SK-N-SH (cell line): ENCODE data around the gene SLC34A3. TPM values are rescaled to one million over a fixed set of nuclear protein-coding genes. Genes with fewer than 3 reads are reported as not detected.

Source experiments
- CTCF ChIA-PET: fragments of 300-600, 350-600 bp; formaldehyde crosslinking; extraction: SDS; loops from one replicate; lab custom pipeline; 2021; lab: Yijun Ruan, JAX
- POLR2A ChIA-PET: fragments of 350-600 bp; sonication (Branson Sonifier 250); formaldehyde crosslinking; extraction: SDS; loops from one replicate; lab custom pipeline; 2020; ENCODE audit warnings: antibody characterized with exemption, inconsistent platforms; lab: Yijun Ruan, JAX
- DNase-seq: peaks from one replicate; pipeline ENCODE4 v3.0.0; 2012
- H2AFZ ChIP-seq: fragments of 200-600 bp; sonication (generic); 2 replicates; pipeline ENCODE4 v1.8.1; 2016; ENCODE audit warnings: antibody characterized with exemption, mild to moderate bottlenecking, low read depth
- H3F3A ChIP-seq: fragments of 200-600 bp; sonication (generic); replicated peaks from 2 replicates; pipeline ENCODE3; 2016; ENCODE audit warnings: antibody characterized with exemption, mild to moderate bottlenecking; ENCODE audit not compliant: insufficient read depth
- H3K27ac ChIP-seq, 2 experiments: fragments of 200-500 bp in 1 of 2; fragments of 200-600 bp in 1 of 2; sonication (Bioruptor generic) in 1 of 2; sonication (generic), shearing (Covaris generic) in 1 of 2; 2 replicates each; pipeline versions ENCODE4 v1.5.1 to v1.6.1; 2014 to 2016; ENCODE audit warnings: low read depth in 2 of 2, inconsistent platforms in 1 of 2, low read length in 1 of 2, mild to moderate bottlenecking in 1 of 2, mixed read lengths in 1 of 2
- H3K27me3 ChIP-seq: fragments of 200-600 bp; sonication (generic), shearing (Covaris generic); 2 replicates; pipeline ENCODE4 v1.6.1; 2016; ENCODE audit warnings: mixed run types; ENCODE audit not compliant: insufficient read depth
- H3K36me3 ChIP-seq, 2 experiments: fragments of 200-500 bp in 1 of 2; fragments of 200-600 bp in 1 of 2; sonication (Bioruptor generic) in 1 of 2; sonication (generic) in 1 of 2; replicated peaks in 1 of 2; 2 replicates each; pipeline versions ENCODE3 to v1.5.1; 2014 to 2016; ENCODE audit warnings: low read length in 1 of 2, mild to moderate bottlenecking in 1 of 2; ENCODE audit not compliant: insufficient read depth in 2 of 2, control insufficient read depth in 1 of 2
- H3K4me1 ChIP-seq, 2 experiments: fragments of 200-500 bp in 1 of 2; fragments of 200-600 bp in 1 of 2; sonication (Bioruptor generic) in 1 of 2; sonication (generic), shearing (Covaris generic) in 1 of 2; 2 replicates each; pipeline versions ENCODE4 v1.5.1 to v1.6.1; 2014 to 2016; ENCODE audit warnings: low read depth in 1 of 2, low read length in 1 of 2, mixed run types in 1 of 2; ENCODE audit not compliant: insufficient read depth in 2 of 2, control insufficient read depth in 1 of 2
- H3K4me2 ChIP-seq: fragments of 200-600 bp; sonication (generic), shearing (Covaris generic); 2 replicates; pipeline ENCODE4 v1.6.1; 2017; ENCODE audit warnings: mixed run types
- H3K4me3 ChIP-seq, 2 experiments: fragments of 200-500 bp in 1 of 2; fragments of 200-600 bp in 1 of 2; sonication (Bioruptor generic) in 1 of 2; sonication (generic), shearing (Covaris generic) in 1 of 2; 2 replicates each; pipeline versions ENCODE4 v1.5.1 to v1.8.1; 2014 to 2016; ENCODE audit warnings: low read depth in 2 of 2, inconsistent platforms in 1 of 2, low read length in 1 of 2, mild to moderate bottlenecking in 1 of 2, mixed read lengths in 1 of 2, moderate library complexity in 1 of 2
- H3K79me2 ChIP-seq: fragments of 200-600 bp; sonication (generic); 2 replicates; pipeline ENCODE4 v1.8.1; 2017; ENCODE audit warnings: mild to moderate bottlenecking; ENCODE audit not compliant: insufficient read depth
- H3K9ac ChIP-seq: fragments of 200-600 bp; sonication (generic); 2 replicates; pipeline ENCODE4 v1.6.1; 2017; ENCODE audit warnings: mixed run types
- H3K9me2 ChIP-seq: fragments of 200-600 bp; sonication (generic); 2 replicates; pipeline ENCODE4 v1.6.1; 2017; ENCODE audit warnings: mixed run types
- H3K9me3 ChIP-seq: fragments of 200-600 bp; sonication (generic); 2 replicates; pipeline ENCODE4 v1.6.1; 2017; ENCODE audit warnings: mixed run types, mild to moderate bottlenecking, moderate library complexity
- H4K20me1 ChIP-seq: fragments of 200-600 bp; sonication (generic); 2 replicates; pipeline ENCODE4 v1.6.1; 2017; ENCODE audit warnings: mild to moderate bottlenecking, mixed run types; ENCODE audit not compliant: insufficient read depth
- CHD2 ChIP-seq: fragments of 150-350 bp; IDR thresholded peaks from 2 replicates; pipeline ENCODE4 v1.6.1; 2018; ENCODE audit warnings: low read length; ENCODE audit not compliant: partially characterized antibody
- ELF1 ChIP-seq: IDR thresholded peaks from 2 replicates; pipeline ENCODE4 v1.4.0; 2012
- EP300 ChIP-seq, 2 experiments: IDR thresholded peaks; 2 replicates each; pipeline versions ENCODE4 v1.4.0 to v1.6.1; 2012; ENCODE audit warnings: borderline replicate concordance in 1 of 2, low read depth in 1 of 2, low read length in 1 of 2
- FOXM1 ChIP-seq: IDR thresholded peaks from 2 replicates; pipeline ENCODE4 v1.4.0; 2012; ENCODE audit warnings: low read depth, mild to moderate bottlenecking
- GABPA ChIP-seq: IDR thresholded peaks from 2 replicates; pipeline ENCODE4 v1.4.0; 2012; ENCODE audit warnings: low read depth, mild to moderate bottlenecking
- GATA2 ChIP-seq: sonication (generic); formaldehyde crosslinking; IDR thresholded peaks from 2 replicates; pipeline ENCODE4 v1.5.0; 2020; ENCODE audit warnings: mild to moderate bottlenecking, missing genetic modification reagents
- IRF3 ChIP-seq: fragments of 150-350 bp; IDR thresholded peaks from 2 replicates; pipeline ENCODE4 v1.6.1; 2016; ENCODE audit warnings: mild to moderate bottlenecking, low read depth, low read length
- JUND ChIP-seq: IDR thresholded peaks from 2 replicates; pipeline ENCODE4 v1.4.0; 2012
- MAX ChIP-seq: IDR thresholded peaks from 2 replicates; pipeline ENCODE4 v1.4.0; 2012; ENCODE audit warnings: low read depth
- MEF2A ChIP-seq: IDR thresholded peaks from 2 replicates; pipeline ENCODE4 v1.4.0; 2012; ENCODE audit warnings: low read depth, borderline replicate concordance
- NFIC ChIP-seq: IDR thresholded peaks from 2 replicates; pipeline ENCODE4 v1.4.0; 2012; ENCODE audit warnings: borderline replicate concordance
- PBX3 ChIP-seq: IDR thresholded peaks from 2 replicates; pipeline ENCODE4; 2012
- POLR2AphosphoS5 ChIP-seq: IDR thresholded peaks from 2 replicates; pipeline ENCODE4 v1.6.1; 2012; ENCODE audit warnings: low read depth, low read length
- RFX5 ChIP-seq: IDR thresholded peaks from 2 replicates; pipeline ENCODE4 v1.6.1; 2012; ENCODE audit warnings: mild to moderate bottlenecking, improper control_type of control experiment, low read length
- SIN3A ChIP-seq: IDR thresholded peaks from 2 replicates; pipeline ENCODE4 v1.6.1; 2012; ENCODE audit warnings: low read depth, mild to moderate bottlenecking, low read length, moderate library complexity, borderline replicate concordance
- SMC3 ChIP-seq: IDR thresholded peaks from 2 replicates; pipeline ENCODE4 v1.6.1; 2012; ENCODE audit warnings: low read depth, low read length, improper control_type of control experiment
- TCF12 ChIP-seq: IDR thresholded peaks from 2 replicates; pipeline ENCODE4 v1.4.0; 2012
- USF2 ChIP-seq: fragments of 150-350 bp; IDR thresholded peaks from 2 replicates; pipeline ENCODE4 v1.6.1; 2017; ENCODE audit warnings: antibody characterized with exemption, low read length, low read depth, borderline replicate concordance
- YY1 ChIP-seq: IDR thresholded peaks from 2 replicates; pipeline ENCODE4 v1.4.0; 2012; ENCODE audit warnings: low read depth, mild to moderate bottlenecking
- ZBTB33 ChIP-seq: IDR thresholded peaks from 2 replicates; pipeline ENCODE4 v1.4.0; 2012; ENCODE audit warnings: low read depth, borderline replicate concordance
- WGBS: methylation state at CpG from one replicate; pipeline ENCODE4 v1.1.6; 2017; ENCODE audit warnings: low lambda C conversion rate; 5-methylcytosine and 5-hydroxymethylcytosine counted together
- polyA plus RNA-seq, 3 experiments: library from polyadenylated mRNA; depleted of rRNA; stranded (reverse); fragments of >200 nt; gene quantifications; 2 replicates each; pipeline ENCODE4 v1.2.3, GENCODE V29; 2012

SLC34A3 gene
- polyA plus RNA-seq, 1 of the 3 experiments (the other 2 are of a cell fraction) = not detected

- Histone ChIP-seq H3K27ac (no peak overlapping the region), H3K9me2 (no peaks in the 10 kb centered on the region), H3K36me3 (peaks cover 19 to 41% of the 10 kb centered on the region in 2 experiments), H4K20me1 (0 out of 2 replicates have a peak, but pooled peaks cover 3% of the 10 kb centered on the region), H3K4me1 (no peaks in the 10 kb centered on the region; a peak in 2 of 4 replicates), H2AFZ (no peak overlapping the region), H3K9me3 (no peaks in the 10 kb centered on the region), H3K9ac (no peak overlapping the region), H3K4me3 (no peak overlapping the region), H3K27me3 (no peaks in the 10 kb centered on the region), H3K4me2 (no peak overlapping the region), H3K79me2 (no peaks in the 10 kb centered on the region), H3F3A (peaks cover 8% of the 10 kb centered on the region)
- ChIA-PET POLR2A (no interaction called here), CTCF (interaction anchor here (1.5 to 2.8 kb wide), 3 partner anchors 14 to 151 kb away, joined by 3 to 16 read pairs (median 6); partner anchors contain the start of genes EXD3 and NOXA1)
- WGBS = 71% methylated on average over 3 of the region's 3 CpGs
- TF ChIP-seq ZBTB33 (no peak), RFX5 (no peak), GABPA (no peak), USF2 (no peak), GATA2 (CRISPR knock-in tag) (no peak), CHD2 (no peak), YY1 (no peak), ELF1 (no peak), EP300 (IDR thresholded peaks at IDR 0.05; ENCODE audit: borderline replicate concordance in 1 of 2, low read depth in 1 of 2, low read length in 1 of 2) (no peak), FOXM1 (no peak), IRF3 (no peak), MAX (no peak), SIN3A (no peak), NFIC (no peak), TCF12 (no peak), JUND (no peak), SMC3 (no peak), POLR2AphosphoS5 (no peak), MEF2A (no peak), PBX3 (no peak)
- DNase-seq = no peak
Observed at GRCh38 chr9:137271696-137272076, 41.0 kb downstream of the SLC34A3 start.
